HepG2 (cell line): Measurements from ENCODE around the gene NFIC. TPM values are rescaled to one million over a fixed set of nuclear protein-coding genes. Genes with fewer than 3 reads are reported as not detected.
A peak's percentile ranks its signal among the peaks of the same experiment; 100 is the strongest.

ENCODE experiments used
- HIVEP1 ChIP-seq: sonication (generic); formaldehyde crosslinking; IDR thresholded peaks from 2 replicates; pipeline ENCODE4 v1.4.0; 2020; ENCODE audit warnings: mild to moderate bottlenecking, missing genetic modification reagents
- MTF2 ChIP-seq: sonication (generic); formaldehyde crosslinking; IDR thresholded peaks from 2 replicates; pipeline ENCODE4 v1.5.0; 2020; ENCODE audit warnings: missing genetic modification reagents, borderline replicate concordance
- YEATS4 ChIP-seq: sonication (generic); formaldehyde crosslinking; IDR thresholded peaks from 2 replicates; pipeline ENCODE4 v1.4.0; 2020; ENCODE audit warnings: missing genetic modification reagents, borderline replicate concordance
- ZBTB21 ChIP-seq: sonication (generic); formaldehyde crosslinking; IDR thresholded peaks from 2 replicates; pipeline ENCODE4 v1.4.0; 2020; ENCODE audit warnings: missing genetic modification reagents
- ZFP62 ChIP-seq: sonication (generic); formaldehyde crosslinking; IDR thresholded peaks from 2 replicates; pipeline ENCODE4 v1.4.0; 2020; ENCODE audit warnings: missing genetic modification reagents
- ZFYVE20 ChIP-seq: sonication (generic); formaldehyde crosslinking; IDR thresholded peaks from 2 replicates; pipeline ENCODE4 v1.8.0; 2023; ENCODE audit warnings: low read depth, mild to moderate bottlenecking, moderate library complexity, missing genetic modification reagents, borderline replicate concordance
- ZNF20 ChIP-seq: sonication (generic); formaldehyde crosslinking; IDR thresholded peaks from 2 replicates; pipeline ENCODE4 v1.4.0; 2020; ENCODE audit warnings: mild to moderate bottlenecking, moderate library complexity, missing genetic modification reagents
- ZNF337 ChIP-seq: sonication (generic); formaldehyde crosslinking; IDR thresholded peaks from 2 replicates; pipeline ENCODE4 v1.5.1; 2020; ENCODE audit warnings: missing genetic modification reagents, low read depth, mild to moderate bottlenecking, borderline replicate concordance
- ZNF552 ChIP-seq: sonication (generic); formaldehyde crosslinking; IDR thresholded peaks from 2 replicates; pipeline ENCODE4 v1.9.0; 2022; ENCODE audit warnings: missing genetic modification reagents, mild to moderate bottlenecking, borderline replicate concordance
- ZNF83 ChIP-seq: sonication (generic); formaldehyde crosslinking; IDR thresholded peaks from 2 replicates; pipeline ENCODE4 v1.4.0; 2020; ENCODE audit warnings: missing genetic modification reagents, mild to moderate bottlenecking, borderline replicate concordance
- polyA plus RNA-seq, 8 experiments: library from polyadenylated mRNA; depleted of rRNA in 3 of 8; stranded (reverse) in 7 of 8; unstranded in 1 of 8; fragments of >200 nt; fragmentation: Illumina TruSeq in 4 of 8; extraction: Trizol in 4 of 8; gene quantifications; 2 replicates each; pipeline versions ENCODE4 v1.2.1 to v1.2.3, GENCODE V29; 2011 to 2016; ENCODE audit warnings: low read depth in 4 of 8, missing spikeins in 1 of 8, mixed read lengths in 1 of 8; ENCODE audit not compliant: insufficient read depth in 1 of 8
- total RNA-seq, 5 experiments: library from RNA; depleted of rRNA; stranded (reverse); fragments of >200 nt; fragmentation: Illumina TruSeq; extraction: Trizol; gene quantifications; 2 replicates each; pipeline ENCODE4 v1.2.3, GENCODE V29; 2016; ENCODE audit warnings: low read depth in 1 of 5
- TF ChIP-seq, protein P1 (sequence below): sonication (generic); formaldehyde crosslinking; IDR thresholded peaks from 2 replicates; pipeline ENCODE4 v1.8.1; 2022; ENCODE audit warnings: low read depth, mild to moderate bottlenecking, missing genetic modification reagents
- TF ChIP-seq, protein P2 (sequence below): sonication (generic); formaldehyde crosslinking; IDR thresholded peaks from 2 replicates; pipeline ENCODE4 v1.8.0; 2022; ENCODE audit warnings: mild to moderate bottlenecking, missing genetic modification reagents, moderate library complexity
- TF ChIP-seq, protein P3 (sequence below), 2 experiments: fragments of 450-650 bp in 1 of 2; sonication (generic) in 1 of 2; formaldehyde crosslinking in 1 of 2; IDR thresholded peaks; 2 replicates each; pipeline versions ENCODE4 v1.6.1 to v1.8.0; 2016 to 2022; ENCODE audit warnings: antibody characterized with exemption in 1 of 2, mild to moderate bottlenecking in 1 of 2, missing genetic modification reagents in 1 of 2
- TF ChIP-seq, protein P4 (sequence below): IDR thresholded peaks from 2 replicates; pipeline ENCODE4 v1.6.1; 2016; ENCODE audit warnings: missing compliant biosample characterization, missing genetic modification reagents, borderline replicate concordance

The NFIC gene
- total and polyA plus RNA-seq, 2 of the 13 experiments (the other 11 are each of a cell fraction or from before 2014, with no cell fraction given) = 1.3 to 2.5 TPM

DNA sequence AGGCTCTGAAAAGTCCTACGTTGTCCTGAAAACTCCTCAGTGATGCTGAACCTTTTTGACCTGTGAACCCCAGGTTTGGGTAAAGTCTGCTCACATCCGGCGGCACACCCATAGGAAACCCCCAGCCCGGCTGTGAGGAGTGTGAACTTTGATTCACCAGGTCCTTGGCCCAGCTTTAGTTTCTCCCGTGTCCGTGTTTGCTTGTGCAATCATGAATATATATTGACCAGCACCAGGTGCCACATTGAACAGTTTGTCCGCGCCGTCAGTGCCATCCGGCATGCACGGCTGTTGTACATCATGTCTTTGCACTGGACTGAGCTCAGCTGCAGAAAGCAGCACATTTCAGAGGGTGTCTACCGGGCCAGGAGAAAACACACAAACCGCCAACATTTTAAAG, 45.3 kb downstream of the NFIC start (continued):
- TF ChIP-seq ZNF337 (no peak), ZNF20 (CRISPR knock-in tag) (no peak), ZFP62 (CRISPR knock-in tag) (no peak), ZNF83 (CRISPR knock-in tag) (no peak), ZBTB21 (CRISPR knock-in tag) (no peak), MTF2 (CRISPR knock-in tag) (no peak), ZFYVE20 (CRISPR knock-in tag) (no peak), HIVEP1 (CRISPR knock-in tag) (peak; percentile 64; the same call in 1 of the 2 replicates), YEATS4 (CRISPR knock-in tag) (peak; percentile 48; the same call in 1 of the 2 replicates), ZNF552 (CRISPR knock-in tag) (no peak)
- TF ChIP-seq, protein P1, sequence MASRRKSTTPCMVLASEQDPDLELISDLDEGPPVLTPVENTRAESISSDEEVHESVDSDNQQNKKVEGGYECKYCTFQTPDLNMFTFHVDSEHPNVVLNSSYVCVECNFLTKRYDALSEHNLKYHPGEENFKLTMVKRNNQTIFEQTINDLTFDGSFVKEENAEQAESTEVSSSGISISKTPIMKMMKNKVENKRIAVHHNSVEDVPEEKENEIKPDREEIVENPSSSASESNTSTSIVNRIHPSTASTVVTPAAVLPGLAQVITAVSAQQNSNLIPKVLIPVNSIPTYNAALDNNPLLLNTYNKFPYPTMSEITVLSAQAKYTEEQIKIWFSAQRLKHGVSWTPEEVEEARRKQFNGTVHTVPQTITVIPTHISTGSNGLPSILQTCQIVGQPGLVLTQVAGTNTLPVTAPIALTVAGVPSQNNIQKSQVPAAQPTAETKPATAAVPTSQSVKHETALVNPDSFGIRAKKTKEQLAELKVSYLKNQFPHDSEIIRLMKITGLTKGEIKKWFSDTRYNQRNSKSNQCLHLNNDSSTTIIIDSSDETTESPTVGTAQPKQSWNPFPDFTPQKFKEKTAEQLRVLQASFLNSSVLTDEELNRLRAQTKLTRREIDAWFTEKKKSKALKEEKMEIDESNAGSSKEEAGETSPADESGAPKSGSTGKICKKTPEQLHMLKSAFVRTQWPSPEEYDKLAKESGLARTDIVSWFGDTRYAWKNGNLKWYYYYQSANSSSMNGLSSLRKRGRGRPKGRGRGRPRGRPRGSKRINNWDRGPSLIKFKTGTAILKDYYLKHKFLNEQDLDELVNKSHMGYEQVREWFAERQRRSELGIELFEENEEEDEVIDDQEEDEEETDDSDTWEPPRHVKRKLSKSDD (CRISPR knock-in tag) = no peak
- TF ChIP-seq, protein P2, sequence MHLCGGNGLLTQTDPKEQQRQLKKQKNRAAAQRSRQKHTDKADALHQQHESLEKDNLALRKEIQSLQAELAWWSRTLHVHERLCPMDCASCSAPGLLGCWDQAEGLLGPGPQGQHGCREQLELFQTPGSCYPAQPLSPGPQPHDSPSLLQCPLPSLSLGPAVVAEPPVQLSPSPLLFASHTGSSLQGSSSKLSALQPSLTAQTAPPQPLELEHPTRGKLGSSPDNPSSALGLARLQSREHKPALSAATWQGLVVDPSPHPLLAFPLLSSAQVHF = no peak
- TF ChIP-seq, protein P3, sequence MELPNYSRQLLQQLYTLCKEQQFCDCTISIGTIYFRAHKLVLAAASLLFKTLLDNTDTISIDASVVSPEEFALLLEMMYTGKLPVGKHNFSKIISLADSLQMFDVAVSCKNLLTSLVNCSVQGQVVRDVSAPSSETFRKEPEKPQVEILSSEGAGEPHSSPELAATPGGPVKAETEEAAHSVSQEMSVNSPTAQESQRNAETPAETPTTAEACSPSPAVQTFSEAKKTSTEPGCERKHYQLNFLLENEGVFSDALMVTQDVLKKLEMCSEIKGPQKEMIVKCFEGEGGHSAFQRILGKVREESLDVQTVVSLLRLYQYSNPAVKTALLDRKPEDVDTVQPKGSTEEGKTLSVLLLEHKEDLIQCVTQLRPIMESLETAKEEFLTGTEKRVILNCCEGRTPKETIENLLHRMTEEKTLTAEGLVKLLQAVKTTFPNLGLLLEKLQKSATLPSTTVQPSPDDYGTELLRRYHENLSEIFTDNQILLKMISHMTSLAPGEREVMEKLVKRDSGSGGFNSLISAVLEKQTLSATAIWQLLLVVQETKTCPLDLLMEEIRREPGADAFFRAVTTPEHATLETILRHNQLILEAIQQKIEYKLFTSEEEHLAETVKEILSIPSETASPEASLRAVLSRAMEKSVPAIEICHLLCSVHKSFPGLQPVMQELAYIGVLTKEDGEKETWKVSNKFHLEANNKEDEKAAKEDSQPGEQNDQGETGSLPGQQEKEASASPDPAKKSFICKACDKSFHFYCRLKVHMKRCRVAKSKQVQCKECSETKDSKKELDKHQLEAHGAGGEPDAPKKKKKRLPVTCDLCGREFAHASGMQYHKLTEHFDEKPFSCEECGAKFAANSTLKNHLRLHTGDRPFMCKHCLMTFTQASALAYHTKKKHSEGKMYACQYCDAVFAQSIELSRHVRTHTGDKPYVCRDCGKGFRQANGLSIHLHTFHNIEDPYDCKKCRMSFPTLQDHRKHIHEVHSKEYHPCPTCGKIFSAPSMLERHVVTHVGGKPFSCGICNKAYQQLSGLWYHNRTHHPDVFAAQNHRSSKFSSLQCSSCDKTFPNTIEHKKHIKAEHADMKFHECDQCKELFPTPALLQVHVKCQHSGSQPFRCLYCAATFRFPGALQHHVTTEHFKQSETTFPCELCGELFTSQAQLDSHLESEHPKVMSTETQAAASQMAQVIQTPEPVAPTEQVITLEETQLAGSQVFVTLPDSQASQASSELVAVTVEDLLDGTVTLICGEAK (IDR thresholded peaks at IDR 0.05) = no peak
- TF ChIP-seq, protein P3 (CRISPR knock-in tag; IDR thresholded peaks at IDR 0.05) = 0 out of 2 replicates have a peak, but pooled peaks have one; percentile 27
- TF ChIP-seq, protein P4, sequence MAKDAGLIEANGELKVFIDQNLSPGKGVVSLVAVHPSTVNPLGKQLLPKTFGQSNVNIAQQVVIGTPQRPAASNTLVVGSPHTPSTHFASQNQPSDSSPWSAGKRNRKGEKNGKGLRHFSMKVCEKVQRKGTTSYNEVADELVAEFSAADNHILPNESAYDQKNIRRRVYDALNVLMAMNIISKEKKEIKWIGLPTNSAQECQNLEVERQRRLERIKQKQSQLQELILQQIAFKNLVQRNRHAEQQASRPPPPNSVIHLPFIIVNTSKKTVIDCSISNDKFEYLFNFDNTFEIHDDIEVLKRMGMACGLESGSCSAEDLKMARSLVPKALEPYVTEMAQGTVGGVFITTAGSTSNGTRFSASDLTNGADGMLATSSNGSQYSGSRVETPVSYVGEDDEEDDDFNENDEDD (CRISPR knock-in tag) = no peak
